HG02798 (cell line): ENCODE data around the gene SLC7A6.

Experiments
- ATAC-seq: cut with Tn5 transposase; IDR thresholded peaks from one replicate; pipeline ENCODE4 v1.9.1; 2021; ENCODE audit warnings: mild to moderate bottlenecking; ENCODE audit not compliant: unreplicated experiment, poor library complexity

The SLC7A6 gene

DNA sequence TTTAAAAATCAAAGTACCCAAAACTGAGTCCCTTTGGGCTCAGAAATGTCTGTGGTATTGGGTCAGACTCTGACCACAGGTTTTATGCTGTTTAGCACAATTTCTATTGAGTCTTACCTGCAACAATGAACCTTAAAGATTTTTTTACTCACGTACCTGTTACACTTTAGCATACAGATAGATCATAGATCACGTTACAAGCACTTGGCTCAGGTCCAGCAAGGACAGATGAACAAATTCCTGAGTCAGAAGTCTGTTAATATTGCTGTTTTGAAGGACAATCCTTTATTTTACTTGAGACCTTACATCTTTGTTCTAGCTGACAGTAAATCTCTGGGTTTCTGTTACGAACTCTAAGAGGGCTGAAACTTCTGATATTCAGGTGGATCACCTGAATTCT is 33.6 kb downstream of the SLC7A6 start:
- no peak for ATAC-seq

DNA sequence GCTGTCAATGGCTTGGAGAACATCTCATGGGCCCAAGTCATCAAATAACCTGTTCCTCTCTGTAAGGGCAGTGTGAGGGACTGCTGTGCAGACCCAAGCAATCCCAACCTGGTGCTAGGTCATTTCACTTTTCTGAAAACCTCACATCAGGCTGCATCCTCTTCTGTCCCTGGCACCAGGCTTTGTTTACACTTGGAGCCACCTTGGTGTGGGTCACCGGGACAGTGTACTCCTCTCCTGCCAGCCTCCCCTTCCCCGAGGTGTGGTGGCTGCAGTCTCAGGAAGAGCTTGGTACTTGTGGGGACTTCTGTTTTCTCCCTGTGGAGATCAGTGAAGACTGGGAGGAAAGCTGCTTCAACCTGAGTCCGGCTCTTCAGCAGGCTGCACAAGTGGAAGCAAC is 34.0 kb downstream of the SLC7A6 start:
- ATAC-seq: no peak

DNA sequence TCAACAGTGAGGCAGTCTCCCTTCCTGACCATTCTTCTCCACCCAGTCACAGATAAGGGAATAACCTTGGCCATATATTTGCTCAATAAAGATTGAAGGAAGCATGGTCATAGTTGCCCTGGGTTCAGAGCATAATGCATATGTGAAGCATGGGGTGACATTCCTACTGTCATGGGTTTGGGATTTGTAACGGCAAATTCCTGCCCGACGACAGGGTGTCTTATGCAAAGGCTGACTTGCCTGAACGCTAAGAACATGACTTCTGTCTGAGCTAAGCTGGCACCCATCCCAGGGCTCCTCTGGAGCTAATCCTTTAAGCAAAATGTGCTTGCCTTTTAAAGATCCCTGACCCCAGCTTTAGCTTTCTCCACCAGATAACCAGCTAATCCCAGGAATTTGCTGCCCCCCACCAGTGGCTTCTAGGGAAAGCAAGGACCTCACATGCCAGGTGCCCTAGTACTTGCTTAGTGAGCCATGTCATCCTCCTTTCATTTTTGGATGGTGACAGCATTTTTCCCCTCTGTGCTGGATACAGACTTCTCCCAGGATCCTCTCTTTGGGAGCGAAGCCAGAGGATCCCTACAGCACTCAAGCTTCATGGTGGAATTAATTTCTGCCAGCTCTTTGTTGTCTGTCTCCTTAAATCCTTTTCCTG is 34.7 kb downstream of the SLC7A6 start:
- ATAC-seq: no peak

DNA sequence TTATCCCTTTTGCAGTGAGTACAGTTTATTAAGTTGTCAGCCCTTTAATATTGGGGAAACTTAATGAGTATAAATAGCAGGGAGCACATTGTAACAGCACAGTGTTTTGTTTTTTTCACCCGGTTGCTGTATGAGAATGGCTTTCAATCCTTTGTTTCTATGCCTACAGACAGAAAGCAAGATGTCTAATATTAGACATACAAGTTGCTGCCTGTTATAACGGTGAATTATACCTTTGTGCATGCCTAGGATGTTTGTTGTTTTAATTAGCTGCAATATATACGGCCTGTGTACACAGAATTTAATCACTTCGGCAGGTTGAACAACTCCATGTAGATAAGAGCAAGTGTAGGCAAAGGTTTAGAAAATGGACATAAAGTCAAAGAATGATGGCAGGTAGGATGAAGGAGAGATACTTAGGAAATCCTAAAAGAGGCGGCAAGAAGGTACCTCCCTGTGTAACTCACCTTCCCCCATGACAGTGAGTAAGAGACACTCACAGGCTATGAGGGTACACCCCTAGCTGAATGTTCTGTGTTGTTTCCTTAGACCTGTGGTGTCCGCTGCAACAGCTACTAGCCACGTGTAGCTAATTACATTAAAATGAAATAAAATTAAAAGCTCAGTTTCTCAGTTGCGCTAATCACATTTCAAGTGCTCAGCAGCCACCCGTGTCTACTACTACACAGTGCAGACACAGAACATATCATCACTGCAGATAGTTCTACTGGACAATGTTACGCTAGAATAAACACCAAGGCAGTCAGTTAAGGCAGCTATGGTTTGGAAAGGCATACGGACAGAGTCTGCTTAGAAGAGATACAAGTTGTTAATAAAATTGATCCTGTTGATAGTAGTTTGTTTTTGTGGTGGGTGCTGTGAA is 35.5 kb downstream of the SLC7A6 start:
- no peak for ATAC-seq

DNA sequence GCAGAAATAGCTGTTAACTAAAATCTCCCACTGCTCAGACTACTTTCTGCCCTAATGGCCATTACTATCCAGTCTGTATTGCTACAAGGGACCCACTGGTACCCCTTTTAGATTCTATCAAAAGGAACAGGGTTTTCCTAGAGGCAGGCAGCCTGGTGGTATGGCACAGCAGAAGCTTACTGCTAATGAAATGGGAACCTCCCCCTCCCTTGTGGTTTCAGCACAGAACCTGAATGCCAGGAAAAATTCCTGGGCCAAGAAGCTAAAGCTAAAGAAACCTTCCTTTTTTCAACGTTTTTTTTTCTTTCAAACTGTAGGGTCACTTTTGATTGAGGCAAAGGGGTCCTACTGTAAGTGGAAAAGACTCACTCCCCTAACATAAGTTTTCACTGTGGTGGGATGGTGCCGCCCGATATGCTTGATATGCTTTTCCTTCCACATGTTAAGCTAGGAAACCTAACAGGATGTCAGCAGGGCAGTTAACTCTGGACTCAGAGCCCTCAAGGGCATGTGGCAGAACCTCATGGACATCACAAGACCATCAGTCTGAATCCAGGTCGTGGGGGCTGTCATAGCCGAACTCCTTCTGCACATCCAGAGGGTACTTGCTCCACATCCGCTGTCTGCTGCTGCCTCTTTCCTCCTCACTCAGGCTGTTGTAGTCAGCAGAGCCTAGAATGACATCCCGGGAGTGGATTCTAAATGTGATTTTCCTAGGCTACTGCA is 36.6 kb downstream of the SLC7A6 start:
- no peak for ATAC-seq

DNA sequence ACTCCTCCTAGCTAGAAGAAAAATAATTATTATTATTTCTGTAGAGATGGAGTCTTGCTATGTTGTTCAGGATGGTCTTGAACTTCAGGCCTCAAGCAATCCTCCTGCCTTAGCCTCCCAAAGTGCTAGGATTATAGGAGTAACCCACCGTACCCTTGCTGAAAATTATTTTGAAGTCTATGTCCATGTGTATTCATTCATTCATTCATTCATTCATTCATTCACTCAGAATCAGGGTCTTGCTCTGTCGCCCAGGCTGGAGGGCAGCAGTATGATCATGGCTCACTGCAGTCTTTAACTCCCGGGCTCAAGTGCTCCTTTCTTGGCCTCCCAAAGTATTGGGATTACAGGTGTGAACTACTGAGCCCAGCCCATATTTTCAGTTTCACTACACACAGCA is 42.3 kb downstream of the SLC7A6 start:
- no peak for ATAC-seq

DNA sequence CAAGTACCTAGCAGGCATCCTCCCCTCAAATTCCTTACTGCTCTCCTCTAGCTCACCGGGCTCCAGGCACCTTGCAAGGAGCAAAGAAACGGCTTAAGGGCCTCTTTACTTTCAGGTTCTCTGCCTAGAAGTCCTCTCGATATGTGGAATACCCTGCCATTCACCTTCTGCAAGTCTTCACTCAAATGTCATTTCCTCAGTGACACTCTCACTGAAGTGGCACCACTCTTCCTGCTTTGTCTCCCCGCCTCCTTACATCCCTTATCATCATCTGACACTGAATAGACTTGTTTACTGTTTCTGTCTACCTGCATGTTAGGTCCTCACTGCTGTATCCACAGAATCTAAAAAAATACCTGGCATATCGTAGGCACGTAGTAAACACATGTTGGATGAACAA is 45.5 kb downstream of the SLC7A6 start:
- no peak for ATAC-seq

DNA sequence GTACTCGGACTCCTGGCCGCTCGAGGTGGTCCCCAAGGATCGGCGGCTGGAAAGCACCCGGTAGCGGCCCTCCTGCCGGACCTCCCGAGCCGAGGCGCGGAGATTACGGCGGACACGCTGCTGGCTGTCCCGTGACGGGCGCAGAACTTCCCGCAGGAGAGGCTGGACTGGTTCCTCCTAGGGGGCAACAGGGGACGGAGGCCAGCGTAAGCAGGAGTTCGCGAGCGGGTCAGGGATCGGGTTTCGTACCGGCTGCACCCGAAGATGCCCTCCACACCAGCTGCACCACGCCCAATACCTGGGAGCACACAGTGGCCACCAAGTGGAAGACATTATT is 46.1 kb downstream of the SLC7A6 start:
- no peak for ATAC-seq

DNA sequence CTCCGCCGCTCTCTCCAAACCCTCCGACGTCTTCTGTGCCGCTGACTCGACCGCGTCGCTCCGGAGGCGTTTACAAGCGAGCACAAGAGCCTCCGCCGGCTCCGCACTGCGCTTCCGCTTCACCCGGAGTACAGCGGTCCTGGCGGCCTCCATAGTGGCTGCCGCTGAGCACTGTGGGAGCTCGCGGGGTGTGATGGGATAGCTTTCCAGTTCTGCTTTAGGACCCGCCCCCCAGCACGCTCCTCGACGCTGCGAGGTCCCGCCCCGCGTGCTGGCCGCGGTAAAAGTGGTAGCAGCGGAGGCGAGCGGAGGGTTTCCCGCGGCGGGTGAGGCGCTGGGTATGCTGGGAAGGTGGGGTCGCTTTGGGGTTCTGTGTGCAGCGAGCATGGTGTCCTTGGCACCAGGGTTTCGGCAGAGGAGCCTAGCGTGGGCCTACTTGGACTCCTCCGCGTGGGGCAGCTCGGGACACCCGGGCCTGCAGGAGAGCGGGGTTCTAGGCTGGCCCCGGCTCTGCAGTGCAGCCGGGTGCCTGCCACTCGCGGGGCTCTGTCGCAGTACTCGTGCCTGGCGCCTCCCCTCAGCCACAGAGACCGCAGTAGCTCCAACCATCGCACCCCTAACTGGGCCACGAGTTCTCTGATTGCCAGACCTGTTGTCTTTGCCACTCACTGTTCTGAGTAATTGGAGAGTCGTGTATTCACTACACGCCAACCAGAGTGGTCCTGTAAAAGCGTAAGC is 46.6 kb downstream of the SLC7A6 start, which contains the start of the genes PRMT7 and SLC7A6OS:
PRMT7 (plus strand) TSS at position 246 of the 738 bp plus-strand sequence. CDS start 4,961 bp downstream, outside the sequence.
SLC7A6OS (minus strand) TSS at position 173 of the 738 bp plus-strand sequence; CDS start at position 153, 20 bp downstream.
- peak; percentile 97 for ATAC-seq

DNA sequence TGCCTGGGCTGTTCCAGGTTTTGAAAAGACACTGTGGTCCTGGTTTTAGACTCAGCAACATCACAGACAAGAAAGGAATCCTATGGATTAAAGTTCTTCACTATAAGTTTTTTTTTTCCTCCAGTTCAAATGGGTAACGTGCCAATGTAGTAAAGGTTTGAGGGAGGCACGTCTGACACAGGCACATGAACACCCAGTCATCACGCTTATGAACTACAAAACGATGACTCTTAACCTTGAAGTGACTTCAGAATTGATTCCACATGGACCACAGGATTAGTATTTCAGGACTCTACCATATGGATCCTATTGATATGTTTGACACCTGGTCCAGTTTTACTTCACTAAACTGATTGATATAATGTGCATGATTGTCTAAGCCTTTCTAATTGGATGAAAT is 48.8 kb downstream of the SLC7A6 start:
- ATAC-seq: no peak

DNA sequence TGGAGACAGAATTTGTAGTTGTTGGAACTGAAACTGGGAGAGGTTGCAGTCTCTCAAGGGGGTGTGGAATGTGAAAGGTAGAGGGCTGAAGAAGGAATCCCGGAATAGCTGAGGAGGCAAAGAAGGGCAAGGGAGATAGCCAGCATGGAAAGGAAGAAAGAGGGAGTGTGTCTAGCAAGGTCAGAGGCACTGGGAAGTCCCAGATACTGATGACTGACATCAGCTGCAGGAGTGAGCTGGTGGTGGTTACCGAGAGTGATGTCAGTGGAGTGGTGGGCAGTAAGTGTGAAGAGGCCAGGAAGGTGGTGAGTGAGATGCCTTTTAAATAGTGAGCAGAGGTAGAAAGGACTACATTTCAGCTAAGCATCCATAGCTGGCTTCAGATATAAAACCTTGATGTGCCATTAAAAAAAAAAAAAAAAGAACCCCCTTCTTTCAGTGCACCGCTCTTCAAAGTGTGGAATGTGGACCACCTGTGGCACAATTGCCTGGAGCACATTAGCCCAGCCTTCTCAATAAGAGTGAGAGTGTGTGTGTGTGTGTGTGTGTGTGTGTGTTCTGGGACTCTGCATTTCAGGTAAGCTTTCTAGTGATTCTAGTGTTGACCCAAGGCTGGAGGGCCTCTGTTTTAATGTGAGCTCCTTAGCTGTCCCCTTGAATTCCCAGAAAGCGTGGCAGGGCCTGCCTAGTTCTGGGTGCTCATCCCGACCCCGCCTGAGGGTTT is 55.0 kb downstream of the SLC7A6 start:
- ATAC-seq: peak; percentile 82

DNA sequence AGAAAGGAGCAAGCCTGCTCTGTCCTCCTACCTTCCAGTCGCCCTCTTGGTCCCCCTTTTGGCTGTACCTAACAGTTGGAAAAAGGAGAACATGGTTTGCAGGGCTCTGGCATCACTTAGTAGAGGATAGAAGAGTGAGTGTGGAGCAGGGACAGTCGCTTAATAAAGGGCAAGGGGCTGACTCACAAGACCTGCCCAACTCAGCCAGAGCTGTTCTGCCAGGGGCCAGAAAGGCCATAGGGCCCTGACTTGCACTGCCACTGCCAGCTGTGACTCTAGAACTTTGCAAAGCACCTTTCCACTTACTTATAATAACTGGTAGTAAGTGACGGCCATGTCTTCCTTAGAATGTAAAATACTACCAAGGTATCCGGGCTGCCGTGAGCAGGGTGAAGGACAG is 60.0 kb downstream of the SLC7A6 start:
- ATAC-seq: no peak

DNA sequence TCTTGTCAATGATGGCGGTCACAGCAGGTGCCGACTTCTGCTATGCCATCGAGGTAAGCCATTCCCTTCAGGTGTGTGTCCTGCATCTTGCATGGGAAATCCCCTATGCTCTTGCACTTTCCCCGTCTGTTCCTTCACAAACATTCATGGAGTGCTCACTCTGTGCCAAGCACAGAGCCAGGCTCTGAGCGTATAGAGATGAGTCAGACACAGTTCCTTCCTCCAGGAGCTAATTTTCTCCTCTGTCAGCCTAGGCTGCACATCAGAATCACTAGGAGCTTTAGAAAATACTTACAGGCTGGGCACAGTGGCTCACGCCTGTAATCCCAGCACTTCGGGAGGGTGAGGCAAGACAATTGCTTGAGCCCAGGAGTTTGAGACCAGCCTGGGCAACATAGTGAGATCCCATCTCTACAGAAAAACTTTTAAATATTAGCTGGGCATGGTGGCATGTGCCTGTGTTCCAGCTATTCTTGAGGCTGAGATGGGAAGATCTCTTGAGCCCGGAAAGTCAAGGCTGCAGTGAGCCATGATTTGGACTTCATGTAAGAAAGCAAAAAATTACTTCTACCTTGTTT is 60.5 kb downstream of the SLC7A6 start:
- no peak for ATAC-seq

DNA sequence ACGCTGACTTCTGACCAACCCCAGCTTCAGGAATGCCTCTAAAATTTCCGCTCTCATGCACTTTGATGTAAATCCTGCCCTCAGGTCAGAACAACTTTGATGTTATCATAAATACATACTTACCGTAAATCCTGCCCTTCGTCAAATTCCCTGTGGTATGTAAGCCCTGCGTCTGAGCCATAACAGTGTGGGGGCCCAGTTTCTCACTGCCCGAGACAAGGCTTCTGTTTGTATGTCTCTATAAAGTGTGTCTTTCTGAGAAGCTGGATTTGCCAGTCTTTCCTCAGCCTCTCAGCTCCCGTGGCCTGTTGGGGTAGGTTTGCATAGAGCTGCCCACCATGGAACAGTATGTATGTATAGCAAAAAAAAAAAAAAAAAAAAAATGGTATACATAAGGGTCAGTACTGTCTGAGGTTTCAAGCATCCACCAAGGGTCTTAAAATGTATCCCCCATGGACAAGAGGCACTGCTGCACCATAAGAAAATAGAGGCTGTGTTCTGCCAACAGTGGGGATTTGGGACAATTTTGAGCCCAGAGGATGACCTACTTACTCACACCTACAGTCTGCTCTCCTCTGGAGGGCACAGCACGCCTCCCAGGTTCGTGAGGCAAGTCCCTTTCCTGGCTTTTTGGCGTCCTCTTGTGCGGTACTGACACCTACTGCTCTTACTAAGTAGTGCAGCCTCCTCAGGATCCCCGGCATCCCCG is 64.0 kb downstream of the SLC7A6 start:
- peak; percentile 84 for ATAC-seq

DNA sequence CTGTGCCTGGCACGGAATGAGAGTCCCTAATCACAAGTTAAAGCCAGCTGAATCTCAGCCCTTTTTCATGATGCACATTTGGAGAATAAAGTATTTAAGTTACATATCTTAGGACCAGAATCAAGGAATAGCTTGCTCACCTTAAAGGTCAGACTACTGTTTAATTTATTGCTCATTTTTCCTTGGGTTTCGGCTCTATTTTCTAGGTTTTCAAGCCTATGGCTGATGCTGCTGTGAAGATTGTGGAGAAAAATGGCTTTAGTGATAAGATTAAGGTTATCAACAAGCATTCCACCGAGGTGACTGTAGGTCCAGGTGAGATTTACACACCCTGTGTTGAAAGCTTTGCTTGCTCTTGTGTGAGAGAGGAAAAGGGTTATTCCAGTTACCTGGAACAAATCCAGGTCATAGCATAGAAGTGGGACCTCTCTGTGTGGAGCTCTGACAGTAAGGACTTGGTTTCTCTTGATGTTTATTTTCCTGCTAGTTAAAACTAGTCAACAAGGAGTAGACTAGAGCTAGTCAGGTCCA is 64.6 kb downstream of the SLC7A6 start:
- no peak for ATAC-seq

DNA sequence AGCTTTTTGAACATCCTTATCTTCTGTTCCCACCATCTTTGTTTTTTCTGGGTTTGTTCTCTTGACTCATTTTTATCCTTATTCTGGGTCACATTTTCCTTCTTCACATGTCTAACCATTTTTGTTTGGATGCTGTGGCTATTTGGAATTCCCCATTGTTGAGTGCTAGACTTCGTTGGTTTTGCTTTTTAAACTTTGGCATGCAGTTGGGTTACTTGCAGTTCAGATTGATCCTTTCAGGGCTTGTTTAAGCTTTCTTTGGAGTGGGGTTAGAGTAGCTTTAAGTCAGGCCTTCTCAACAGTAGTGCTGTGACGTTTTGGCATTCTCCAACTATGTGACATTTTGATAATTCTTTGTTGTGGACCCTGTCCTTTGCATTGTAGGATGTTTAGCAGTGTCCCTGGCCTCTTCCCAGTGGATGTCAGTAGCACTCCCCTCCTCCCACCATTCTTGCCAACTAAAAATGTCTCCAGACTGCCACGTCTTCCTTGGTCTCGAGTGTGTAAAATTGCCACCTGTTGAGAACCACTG is 67.6 kb downstream of the SLC7A6 start:
- no peak for ATAC-seq

DNA sequence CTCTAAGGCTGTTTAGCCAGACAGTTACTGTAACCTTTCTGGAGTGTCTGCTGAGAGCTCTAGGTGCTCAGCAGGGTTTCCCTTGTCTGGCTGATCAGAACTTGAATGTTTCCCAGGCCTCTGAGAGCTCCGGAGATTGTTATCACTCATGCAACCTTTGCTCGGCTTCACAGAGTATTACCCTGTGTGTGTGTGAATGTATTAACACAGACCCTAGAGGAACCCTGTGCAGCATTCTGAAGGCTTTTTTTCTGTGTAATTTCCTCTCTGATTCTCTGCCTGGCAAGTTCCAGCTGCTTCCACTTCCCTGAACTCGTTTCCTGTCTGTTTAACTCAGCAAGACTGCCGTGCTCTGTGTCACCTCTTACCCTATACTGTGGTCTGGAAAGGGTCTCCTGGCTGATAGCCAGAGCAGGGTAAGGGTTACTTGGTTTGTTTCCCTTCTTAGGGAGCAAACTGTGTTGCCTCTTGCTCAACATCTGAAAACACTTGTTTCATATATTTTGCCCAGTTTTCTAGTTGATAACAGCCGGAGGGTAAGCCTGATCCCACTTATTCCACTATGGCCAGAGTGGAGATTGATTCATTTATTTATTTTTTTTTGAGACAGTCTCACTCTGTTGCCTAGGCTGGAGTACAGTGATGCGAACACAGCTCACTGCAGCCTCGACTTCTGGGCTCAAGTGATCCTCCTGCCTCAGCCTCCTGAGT is 68.2 kb downstream of the SLC7A6 start:
- no peak for ATAC-seq

DNA sequence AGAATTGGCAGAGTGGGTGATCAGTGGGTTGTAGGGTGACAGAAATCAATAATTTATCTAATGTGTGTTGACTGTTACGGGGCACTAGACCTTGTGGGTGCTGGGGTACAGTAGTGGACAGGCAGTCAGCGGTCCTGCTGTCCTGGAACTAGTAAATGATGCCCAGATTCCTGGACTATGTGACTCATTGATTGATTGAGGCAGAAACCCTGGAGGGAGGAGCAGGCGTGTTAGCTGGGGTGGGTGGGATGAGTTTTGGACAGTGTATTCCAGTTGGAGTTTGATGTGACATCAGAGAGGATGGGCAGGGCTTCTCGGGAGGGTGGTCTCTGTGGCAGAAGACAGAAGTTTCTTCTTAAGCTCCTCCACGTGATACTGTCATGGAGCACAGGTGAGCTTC is 70.8 kb downstream of the SLC7A6 start:
- ATAC-seq: no peak
